ENCODE measurements around the gene PHLDA3.

The PHLDA3 gene

GRCh38 chr1:201422436-201423030 lies 46.5 kb downstream of the PHLDA3 start:
- Histone ChIP-seq H3K9me3 (ENCODE audit: control insufficient read depth in 1 of 2, low read length in 2 of 2) (no peaks in the 10 kb centered on the region), H3K27me3 (ENCODE audit: low read depth, low read length) (no peaks in the 10 kb centered on the region), H3K27ac (ENCODE audit: low read length) (no peak overlapping the region), H3K4me3 (ENCODE audit: low read depth in 1 of 2, low read length in 2 of 2) (no peak overlapping the region), H3K36me3 (ENCODE audit: control insufficient read depth in 1 of 2, insufficient read depth in 2 of 2, low read length in 2 of 2) (no peaks in the 10 kb centered on the region), H3K4me1 (ENCODE audit: control insufficient read depth in 1 of 2, insufficient read depth in 2 of 2, low read length in 2 of 2) (no peaks in the 10 kb centered on the region)

GRCh38 chr1:201422026-201422425 lies 47.0 kb downstream of the PHLDA3 start:
- no peaks in the 10 kb centered on the region for H3K9me3 ChIP-seq (ENCODE audit: control insufficient read depth in 1 of 2, low read length in 2 of 2)
- no peak overlapping the region for H3K4me3 ChIP-seq (ENCODE audit: low read depth in 1 of 2, low read length in 2 of 2)
- no peaks in the 10 kb centered on the region for H3K36me3 ChIP-seq (ENCODE audit: control insufficient read depth in 1 of 2, insufficient read depth in 2 of 2, low read length in 2 of 2)
- H3K4me1 ChIP-seq (ENCODE audit: control insufficient read depth in 1 of 2, insufficient read depth in 2 of 2, low read length in 2 of 2), result no peaks in the 10 kb centered on the region
- no peaks in the 10 kb centered on the region for H3K27me3 ChIP-seq (ENCODE audit: low read depth, low read length)
- H3K27ac ChIP-seq (ENCODE audit: low read length), result no peak overlapping the region

- Histone ChIP-seq H3K4me3 (ENCODE audit: low read depth in 1 of 2, low read length in 2 of 2) (no peak overlapping the region), H3K27me3 (ENCODE audit: low read depth, low read length) (no peaks in the 10 kb centered on the region), H3K9me3 (ENCODE audit: control insufficient read depth in 1 of 2, low read length in 2 of 2) (no peaks in the 10 kb centered on the region), H3K27ac (ENCODE audit: low read length) (no peak overlapping the region), H3K4me1 (ENCODE audit: control insufficient read depth in 1 of 2, insufficient read depth in 2 of 2, low read length in 2 of 2) (no peaks in the 10 kb centered on the region), H3K36me3 (ENCODE audit: control insufficient read depth in 1 of 2, insufficient read depth in 2 of 2, low read length in 2 of 2) (no peaks in the 10 kb centered on the region)
Observed at GRCh38 chr1:201421041-201421440, 47.9 kb downstream of the PHLDA3 start.

GRCh38 chr1:201420608-201421002 lies 48.4 kb downstream of the PHLDA3 start:
- Histone ChIP-seq H3K27ac (ENCODE audit: low read length) (no peak overlapping the region), H3K4me3 (ENCODE audit: low read depth in 1 of 2, low read length in 2 of 2) (no peak overlapping the region), H3K36me3 (ENCODE audit: control insufficient read depth in 1 of 2, insufficient read depth in 2 of 2, low read length in 2 of 2) (no peaks in the 10 kb centered on the region), H3K4me1 (ENCODE audit: control insufficient read depth in 1 of 2, insufficient read depth in 2 of 2, low read length in 2 of 2) (no peaks in the 10 kb centered on the region), H3K27me3 (ENCODE audit: low read depth, low read length) (no peaks in the 10 kb centered on the region), H3K9me3 (ENCODE audit: control insufficient read depth in 1 of 2, low read length in 2 of 2) (no peaks in the 10 kb centered on the region)

- no peak overlapping the region for H3K4me3 ChIP-seq (ENCODE audit: low read depth in 1 of 2, low read length in 2 of 2)
- H3K27me3 ChIP-seq (ENCODE audit: low read depth, low read length), result no peaks in the 10 kb centered on the region
- H3K4me1 ChIP-seq (ENCODE audit: control insufficient read depth in 1 of 2, insufficient read depth in 2 of 2, low read length in 2 of 2), result no peaks in the 10 kb centered on the region
- H3K36me3 ChIP-seq (ENCODE audit: control insufficient read depth in 1 of 2, insufficient read depth in 2 of 2, low read length in 2 of 2), result no peaks in the 10 kb centered on the region
- H3K27ac ChIP-seq (ENCODE audit: low read length), result no peak overlapping the region
- H3K9me3 ChIP-seq (ENCODE audit: control insufficient read depth in 1 of 2, low read length in 2 of 2), result no peaks in the 10 kb centered on the region
Observed at GRCh38 chr1:201419746-201420607, 49.0 kb downstream of the PHLDA3 start.

- Histone ChIP-seq H3K36me3 (ENCODE audit: control insufficient read depth in 1 of 2, insufficient read depth in 2 of 2, low read length in 2 of 2) (no peaks in the 10 kb centered on the region), H3K27me3 (ENCODE audit: low read depth, low read length) (no peaks in the 10 kb centered on the region), H3K27ac (ENCODE audit: low read length) (no peak overlapping the region), H3K9me3 (ENCODE audit: control insufficient read depth in 1 of 2, low read length in 2 of 2) (no peaks in the 10 kb centered on the region), H3K4me3 (ENCODE audit: low read depth in 1 of 2, low read length in 2 of 2) (no peak overlapping the region), H3K4me1 (ENCODE audit: control insufficient read depth in 1 of 2, insufficient read depth in 2 of 2, low read length in 2 of 2) (no peaks in the 10 kb centered on the region)
Observed at GRCh38 chr1:201419256-201419655, 49.7 kb downstream of the PHLDA3 start.

GRCh38 chr1:201418461-201418860 lies 50.5 kb downstream of the PHLDA3 start:
- H3K27me3 ChIP-seq (ENCODE audit: low read depth, low read length), result no peaks in the 10 kb centered on the region
- no peak overlapping the region for H3K4me3 ChIP-seq (ENCODE audit: low read depth in 1 of 2, low read length in 2 of 2)
- no peaks in the 10 kb centered on the region for H3K36me3 ChIP-seq (ENCODE audit: control insufficient read depth in 1 of 2, insufficient read depth in 2 of 2, low read length in 2 of 2)
- H3K4me1 ChIP-seq (ENCODE audit: control insufficient read depth in 1 of 2, insufficient read depth in 2 of 2, low read length in 2 of 2), result no peaks in the 10 kb centered on the region
- no peak overlapping the region for H3K27ac ChIP-seq (ENCODE audit: low read length)
- no peaks in the 10 kb centered on the region for H3K9me3 ChIP-seq (ENCODE audit: control insufficient read depth in 1 of 2, low read length in 2 of 2)
